A549 (cell line): ENCODE results near the gene CFHR1. TPM values are rescaled to one million over a fixed set of nuclear protein-coding genes. Genes with fewer than 3 reads are reported as not detected.
"Not testable (repeated sequence)": the region's sequence is repeated elsewhere in the genome, so short reads cannot be mapped to it uniquely, and the experiment has no call there.

Experiments used
- ATAC-seq, 2 experiments: fragments of 200-7000 bp in 1 of 2; fragments of >200 bp in 1 of 2; cut with Nextera tagmentation in 1 of 2; cut with Tn5 transposase in 1 of 2; 3 replicates each; pipeline versions ENCODE4 v1.8.0 to v1.9.1; 2018 to 2020; ENCODE audit warnings: mild to moderate bottlenecking in 1 of 2, moderate library complexity in 1 of 2
- CTCF ChIA-PET: fragments of 300-600 bp; sonication (Branson Sonifier 250); formaldehyde crosslinking; extraction: SDS; loops from one replicate; lab custom pipeline; 2021; ENCODE audit warnings: antibody characterized with exemption, inconsistent platforms; lab: Yijun Ruan, JAX
- POLR2A ChIA-PET: fragments of 350-600 bp; formaldehyde crosslinking; extraction: SDS; loops from one replicate; lab custom pipeline; 2021; ENCODE audit warnings: antibody characterized with exemption, inconsistent platforms; lab: Yijun Ruan, JAX
- DNase-seq, 2 experiments: peaks; one replicate each; pipeline versions ENCODE4 v3.0.0 to v3.0.0-alpha.2; 2011 to 2016; ENCODE audit warnings: low read depth in 1 of 2, low spot score in 1 of 2
- FAIRE-seq: peaks from 2 replicates; lab custom pipeline; 2011; peaks lifted over from hg19 to GRCh38; lab: Jason Lieb, UNC
- H3K27ac ChIP-seq, 2 experiments: fragments of >200 bp; sonication (Bioruptor Twin); formaldehyde crosslinking; 3 replicates each; pipeline ENCODE4 v1.5.1; 2016 to 2017
- H3K4me1 ChIP-seq: fragments of >200 bp; sonication (Bioruptor Twin); formaldehyde crosslinking; 3 replicates; pipeline ENCODE4 v1.6.1; 2016
- H3K4me2 ChIP-seq: fragments of >200 bp; sonication (Bioruptor Twin); formaldehyde crosslinking; 3 replicates; pipeline ENCODE4 v1.6.1; 2016
- H3K4me3 ChIP-seq: fragments of >200 bp; sonication (Bioruptor Twin); formaldehyde crosslinking; 3 replicates; pipeline ENCODE4 v1.5.1; 2016
- H3K9me3 ChIP-seq: fragments of >200 bp; sonication (Bioruptor Twin); formaldehyde crosslinking; 3 replicates; pipeline ENCODE4 v1.6.1; 2016
- BCL3 ChIP-seq: fragments of >200 bp; sonication (Bioruptor Twin); formaldehyde crosslinking; IDR thresholded peaks from 3 replicates; pipeline ENCODE4 v1.6.1; 2016
- BHLHE40 ChIP-seq: IDR thresholded peaks from 2 replicates; pipeline ENCODE4 v1.6.1; 2012; ENCODE audit warnings: low read depth, low read length, inconsistent platforms
- CBX2 ChIP-seq: fragments of 200-600 bp; sonication (generic); IDR thresholded peaks from 2 replicates; pipeline ENCODE4 v1.6.1; 2016; ENCODE audit warnings: low read depth, mild to moderate bottlenecking, borderline replicate concordance
- CBX8 ChIP-seq: fragments of 200-600 bp; sonication (generic); IDR thresholded peaks from 2 replicates; pipeline ENCODE4 v1.6.1; 2016
- CEBPB ChIP-seq, 2 experiments: fragments of >200 bp in 1 of 2; sonication (Bioruptor Twin) in 1 of 2; formaldehyde crosslinking in 1 of 2; IDR thresholded peaks; 2 replicates each; pipeline ENCODE4 v1.6.1; 2012 to 2016
- CHD2 ChIP-seq: fragments of 150-350 bp; IDR thresholded peaks from 2 replicates; pipeline ENCODE4 v1.6.1; 2014; ENCODE audit warnings: low read length; ENCODE audit not compliant: partially characterized antibody
- CHD4 ChIP-seq: fragments of 200-600 bp; sonication (generic); IDR thresholded peaks from 2 replicates; pipeline ENCODE4 v1.6.1; 2016; ENCODE audit warnings: antibody characterized with exemption, mild to moderate bottlenecking, borderline replicate concordance
- EHMT2 ChIP-seq: fragments of 200-600 bp; sonication (generic); IDR thresholded peaks from 2 replicates; pipeline ENCODE4 v1.6.1; 2016; ENCODE audit warnings: antibody characterized with exemption, low read depth, mild to moderate bottlenecking, moderate library complexity
- EP300 ChIP-seq, 2 experiments: fragments of >200 bp; sonication (Bioruptor Twin); formaldehyde crosslinking; IDR thresholded peaks; 2 replicates in 1 of 2; 3 replicates in 1 of 2; pipeline ENCODE4 v1.6.1; 2016 to 2017
- FOSL2 ChIP-seq, 2 experiments: fragments of 450-650 bp in 1 of 2; fragments of >200 bp in 1 of 2; sonication (Bioruptor Twin) in 1 of 2; formaldehyde crosslinking; IDR thresholded peaks; 2 replicates each; pipeline versions ENCODE4 v1.5.0 to v1.6.1; 2016 to 2020; ENCODE audit warnings: mild to moderate bottlenecking in 1 of 2, moderate library complexity in 1 of 2
- HDAC2 ChIP-seq: fragments of 200-600 bp; sonication (generic); IDR thresholded peaks from 2 replicates; pipeline ENCODE4 v1.6.1; 2016
- HMGXB4 ChIP-seq: fragments of 250-450 bp; sonication (Bioruptor Pico); IDR thresholded peaks from 2 replicates; pipeline ENCODE4 v1.5.0; 2021; ENCODE audit warnings: mild to moderate bottlenecking, moderate library complexity, borderline replicate concordance
- HOXA7 ChIP-seq: fragments of 250-450 bp; sonication (Bioruptor Pico); IDR thresholded peaks from 2 replicates; pipeline ENCODE4 v1.5.0; 2020; ENCODE audit warnings: mild to moderate bottlenecking, moderate library complexity
- JUN ChIP-seq, 2 experiments: fragments of >200 bp; sonication (Bioruptor Twin); formaldehyde crosslinking; IDR thresholded peaks; 2 replicates in 1 of 2; 3 replicates in 1 of 2; pipeline ENCODE4 v1.6.1; 2016 to 2017
- KDM1A ChIP-seq: fragments of 200-600 bp; sonication (generic); IDR thresholded peaks from 2 replicates; pipeline ENCODE4 v1.6.1; 2016; ENCODE audit warnings: low read depth, mild to moderate bottlenecking
- MAX ChIP-seq: IDR thresholded peaks from 2 replicates; pipeline ENCODE4 v1.6.1; 2012
- MAZ ChIP-seq: fragments of 150-350 bp; IDR thresholded peaks from 2 replicates; pipeline ENCODE4 v1.6.1; 2014; ENCODE audit warnings: antibody characterized with exemption, low read depth, low read length, borderline replicate concordance
- MYC ChIP-seq: IDR thresholded peaks from 2 replicates; pipeline ENCODE4 v1.6.1; 2012; ENCODE audit warnings: mild to moderate bottlenecking, inconsistent platforms, low read length, improper control_type of control experiment, borderline replicate concordance
- PBX3 ChIP-seq: IDR thresholded peaks from 2 replicates; pipeline ENCODE4 v1.6.1; 2012
- PHF8 ChIP-seq: fragments of 200-600 bp; sonication (generic); IDR thresholded peaks from 2 replicates; pipeline ENCODE4 v1.6.1; 2016; ENCODE audit warnings: low read depth, mild to moderate bottlenecking, antibody characterized with exemption, moderate library complexity, borderline replicate concordance
- POLR2A ChIP-seq: IDR thresholded peaks from 2 replicates; pipeline ENCODE4 v1.6.1; 2012; ENCODE audit warnings: mild to moderate bottlenecking, low read length
- POLR2AphosphoS2 ChIP-seq: conservative IDR thresholded peaks from 2 replicates; pipeline ENCODE4 v1.6.1; 2012; ENCODE audit warnings: low read length, improper control_type of control experiment, inconsistent platforms
- RFX5 ChIP-seq: fragments of 450-650 bp; IDR thresholded peaks from 2 replicates; pipeline ENCODE4 v1.7.1; 2014; ENCODE audit warnings: antibody characterized with exemption, mild to moderate bottlenecking, moderate library complexity
- RNF2 ChIP-seq: fragments of 200-600 bp; sonication (generic); IDR thresholded peaks from 2 replicates; pipeline ENCODE4 v1.6.1; 2016; ENCODE audit warnings: low read depth, mild to moderate bottlenecking, antibody characterized with exemption, moderate library complexity, borderline replicate concordance
- SMC3 ChIP-seq: fragments of >200 bp; sonication (Bioruptor Twin); formaldehyde crosslinking; IDR thresholded peaks from 3 replicates; pipeline ENCODE4 v1.6.1; 2018; ENCODE audit warnings: inconsistent platforms
- TFCP2L1 ChIP-seq: fragments of 250-450 bp; sonication (Bioruptor Pico); IDR thresholded peaks from 2 replicates; pipeline ENCODE4 v1.5.0; 2021; ENCODE audit warnings: mild to moderate bottlenecking
- TP53 ChIP-seq: fragments of 250-450 bp; sonication (Bioruptor Pico); IDR thresholded peaks from 2 replicates; pipeline ENCODE4 v1.5.0; 2021; ENCODE audit warnings: mild to moderate bottlenecking, moderate library complexity
- ZFP36 ChIP-seq: fragments of 450-650 bp; IDR thresholded peaks from 2 replicates; pipeline ENCODE4 v1.6.1; 2014; ENCODE audit warnings: borderline replicate concordance; ENCODE audit not compliant: partially characterized antibody
- ZNF302 ChIP-seq: fragments of 250-450 bp; sonication (Bioruptor Pico); IDR thresholded peaks from 2 replicates; pipeline ENCODE4 v1.9.0; 2021; ENCODE audit warnings: inconsistent platforms, mild to moderate bottlenecking, moderate library complexity
- ZSCAN20 ChIP-seq: fragments of 250-450 bp; sonication (Bioruptor Pico); IDR thresholded peaks from 2 replicates; pipeline ENCODE4 v1.8.0; 2022; ENCODE audit warnings: mild to moderate bottlenecking, moderate library complexity
- WGBS: methylation state at CpG from one replicate; pipeline ENCODE4 v1.1.6; 2017; ENCODE audit errors: missing lambda C conversion rate; 5-methylcytosine and 5-hydroxymethylcytosine counted together
- polyA plus RNA-seq, 4 experiments: library from polyadenylated mRNA; depleted of rRNA in 3 of 4; stranded (reverse); fragments of >200 nt; fragmentation: RNase III in 1 of 4; extraction: RNeasy Plus Mini Kit Qiagen cat#74134 plus additional on column Dnase treatment in 1 of 4; gene quantifications; 2 replicates in 3 of 4; 3 replicates in 1 of 4; pipeline ENCODE4 v1.2.3, GENCODE V29; 2011 to 2017

The CFHR1 gene
- polyA plus RNA-seq, 2 of the 4 experiments (the other 2 are of a cell fraction), result 0.63 to 2.1 TPM

GRCh38 chr1:196774603-196775002, 44.9 kb upstream of the CFHR1 start, which contains the start of gene CFHR3:
TSS of gene CFHR3 (plus strand) at chr1:196774840. CDS start at chr1:196774887, 47 bp downstream.
- H3K4me2 ChIP-seq, result no peak within 1 kb of the TSS
- ChIA-PET CTCF (no interaction called here), POLR2A (no interaction called here)
- H3K4me1 ChIP-seq, result no peaks in the 10 kb centered on the region
- no peak for DNase-seq
- ATAC-seq, result no peak
- no peak within 1 kb of the TSS for H3K27ac ChIP-seq
- no peak for FAIRE-seq
- H3K9me3 ChIP-seq, result no peaks in the 10 kb centered on the region
- no peak within 1 kb of the TSS for H3K4me3 ChIP-seq
- TF ChIP-seq EHMT2 (no peak), MAX (no peak), SMC3 (no peak), KDM1A (no peak), TFCP2L1 (CRISPR knock-in tag) (no peak), BCL3 (no peak), CHD2 (no peak), ZNF302 (no peak), TP53 (CRISPR knock-in tag) (no peak), CEBPB (IDR thresholded peaks at IDR 0.05) (no peak), MYC (no peak), HDAC2 (no peak)

- Histone ChIP-seq H3K4me3 (no peak overlapping the region), H3K27ac (no peak overlapping the region), H3K9me3 (no peaks in the 10 kb centered on the region), H3K4me2 (no peak overlapping the region), H3K4me1 (no peaks in the 10 kb centered on the region)
- DNase-seq (no peak), ATAC-seq (no peak), FAIRE-seq (no peak)
- POLR2A ChIA-PET, result no interaction called here
- CTCF ChIA-PET, result no interaction called here
- WGBS, result 55% methylated on average over 10 of the region's 13 CpGs
- TF ChIP-seq RFX5, result no peak
- no peak for TF ChIP-seq CBX2
- no peak for TF ChIP-seq FOSL2 (IDR thresholded peaks at IDR 0.05)
- TF ChIP-seq FOSL2 (CRISPR knock-in tag; IDR thresholded peaks at IDR 0.05), result no peak
- no peak for TF ChIP-seq CHD4
- TF ChIP-seq, all 56 proteins: peak for 0
These were observed 41.9 kb upstream of the CFHR1 start for GRCh38 chr1:196777603-196778002.

- CTCF ChIA-PET, result no interaction called here
- TF ChIP-seq CBX8 (no peak), ZSCAN20 (no peak), MAZ (no peak), RFX5 (no peak), POLR2AphosphoS2 (no peak), CHD4 (no peak), POLR2A (no peak), PHF8 (no peak), SMC3 (no peak), JUN (IDR thresholded peaks at IDR 0.05) (no peak), MAX (no peak), BHLHE40 (no peak), PBX3 (no peak), ZFP36 (no peak), HMGXB4 (no peak), HDAC2 (no peak), EP300 (IDR thresholded peaks at IDR 0.05) (no peak), HOXA7 (CRISPR knock-in tag) (no peak), FOSL2 (IDR thresholded peaks at IDR 0.05) (no peak), FOSL2 (CRISPR knock-in tag; IDR thresholded peaks at IDR 0.05) (no peak), RNF2 (no peak)
- TF ChIP-seq, all 56 proteins: peak for 0
- ATAC-seq (0 out of 6 replicates have a peak, but pooled peaks of 1 of the 2 experiments have one; percentile 40), DNase-seq (peak in 1 of 2 experiments; percentile 1), FAIRE-seq (no peak)
- POLR2A ChIA-PET, result no interaction called here
- Histone ChIP-seq H3K9me3 (no peaks in the 10 kb centered on the region), H3K27ac (no peak overlapping the region), H3K4me1 (no peaks in the 10 kb centered on the region), H3K4me3 (no peak overlapping the region), H3K4me2 (no peak overlapping the region)
- WGBS, result 84% methylated on average over 1 of the region's 1 CpG
These were observed 40.4 kb upstream of the CFHR1 start for GRCh38 chr1:196779093-196779492.

- POLR2A ChIA-PET, H3K27ac ChIP-seq, CTCF ChIA-PET, ATAC-seq, H3K4me3 ChIP-seq, H3K9me3 ChIP-seq, H3K4me2 ChIP-seq, FAIRE-seq, DNase-seq, H3K4me1 ChIP-seq: not testable (repeated sequence)
- WGBS, result 88% methylated on average over 1 of the region's 1 CpG
These were observed 28.3 kb upstream of the CFHR1 start for GRCh38 chr1:196791252-196791651.
